Measurements from ENCODE around the gene DLGAP1.

The DLGAP1 gene

GRCh38 chr18:4017480-4017879 lies 437.6 kb downstream of the DLGAP1 start:
- Mint-ChIP-seq H3K9me3 (no peaks in the 10 kb centered on the region), H3K4me1 (no peaks in the 10 kb centered on the region), H3K36me3 (no peaks in the 10 kb centered on the region), H3K4me3 (no peak overlapping the region), H3K27me3 (peaks cover 2% of the 10 kb centered on the region), H3K27ac (no peak overlapping the region)

GRCh38 chr18:4016391-4017049 lies 438.6 kb downstream of the DLGAP1 start:
- H3K4me1 Mint-ChIP-seq: no peaks in the 10 kb centered on the region
- no peak overlapping the region for H3K4me3 Mint-ChIP-seq
- no peak overlapping the region for H3K27ac Mint-ChIP-seq
- H3K36me3 Mint-ChIP-seq: no peaks in the 10 kb centered on the region
- no peaks in the 10 kb centered on the region for H3K9me3 Mint-ChIP-seq
- peaks cover 2% of the 10 kb centered on the region for H3K27me3 Mint-ChIP-seq

GRCh38 chr18:4007846-4008245 lies 447.3 kb downstream of the DLGAP1 start:
- peaks cover 4% of the 10 kb centered on the region for H3K4me1 Mint-ChIP-seq
- no peak overlapping the region for H3K4me3 Mint-ChIP-seq
- no peak overlapping the region for H3K27ac Mint-ChIP-seq
- H3K27me3 Mint-ChIP-seq: peaks cover 16% of the 10 kb centered on the region
- H3K36me3 Mint-ChIP-seq: no peaks in the 10 kb centered on the region
- H3K9me3 Mint-ChIP-seq: no peaks in the 10 kb centered on the region

- no peaks in the 10 kb centered on the region for H3K9me3 Mint-ChIP-seq
- H3K27me3 Mint-ChIP-seq: peaks cover 23% of the 10 kb centered on the region
- H3K4me1 Mint-ChIP-seq: peaks cover 4% of the 10 kb centered on the region
- H3K36me3 Mint-ChIP-seq: no peaks in the 10 kb centered on the region
- no peak overlapping the region for H3K4me3 Mint-ChIP-seq
- no peak overlapping the region for H3K27ac Mint-ChIP-seq
Observed at GRCh38 chr18:4004183-4004829, 450.8 kb downstream of the DLGAP1 start.

- H3K9me3 Mint-ChIP-seq: no peaks in the 10 kb centered on the region
- no peaks in the 10 kb centered on the region for H3K36me3 Mint-ChIP-seq
- no peak overlapping the region for H3K4me3 Mint-ChIP-seq
- H3K4me1 Mint-ChIP-seq: no peaks in the 10 kb centered on the region
- peaks cover 12% of the 10 kb centered on the region for H3K27me3 Mint-ChIP-seq
- H3K27ac Mint-ChIP-seq: no peak overlapping the region
Observed at GRCh38 chr18:3998698-3999333, 456.3 kb downstream of the DLGAP1 start.

GRCh38 chr18:3995476-3996102 lies 459.5 kb downstream of the DLGAP1 start:
- Mint-ChIP-seq H3K9me3 (no peaks in the 10 kb centered on the region), H3K27ac (no peak overlapping the region), H3K36me3 (no peaks in the 10 kb centered on the region), H3K4me3 (no peak overlapping the region), H3K4me1 (no peaks in the 10 kb centered on the region), H3K27me3 (peaks cover 5% of the 10 kb centered on the region)

GRCh38 chr18:3993941-3994687 lies 461.0 kb downstream of the DLGAP1 start:
- H3K36me3 Mint-ChIP-seq: no peaks in the 10 kb centered on the region

GRCh38 chr18:3985664-3986063 lies 469.4 kb downstream of the DLGAP1 start:
- Mint-ChIP-seq H3K27me3 (no peaks in the 10 kb centered on the region), H3K27ac (no peak overlapping the region), H3K4me1 (peaks cover 23% of the 10 kb centered on the region), H3K36me3 (peaks cover 1% of the 10 kb centered on the region), H3K4me3 (no peak overlapping the region), H3K9me3 (no peaks in the 10 kb centered on the region)

More at GRCh38 chr18:3993941-3994687, 461.0 kb downstream of the DLGAP1 start:
- Mint-ChIP-seq H3K27ac (no peak overlapping the region), H3K4me3 (no peak overlapping the region), H3K9me3 (no peaks in the 10 kb centered on the region), H3K4me1 (no peaks in the 10 kb centered on the region), H3K27me3 (peaks cover 2% of the 10 kb centered on the region)

- peak overlapping the region; percentile 23 for H3K4me3 Mint-ChIP-seq
- no peaks in the 10 kb centered on the region for H3K9me3 Mint-ChIP-seq
- H3K4me1 Mint-ChIP-seq: peaks cover 23% of the 10 kb centered on the region
- no peaks in the 10 kb centered on the region for H3K27me3 Mint-ChIP-seq
- no peak overlapping the region for H3K27ac Mint-ChIP-seq
- H3K36me3 Mint-ChIP-seq: peaks cover 1% of the 10 kb centered on the region
Observed at GRCh38 chr18:3985020-3985419, 470.1 kb downstream of the DLGAP1 start.

GRCh38 chr18:3984163-3984757 lies 470.8 kb downstream of the DLGAP1 start:
- H3K4me3 Mint-ChIP-seq: no peak overlapping the region
- peaks cover 2% of the 10 kb centered on the region for H3K36me3 Mint-ChIP-seq
- H3K4me1 Mint-ChIP-seq: peaks cover 23% of the 10 kb centered on the region
- no peaks in the 10 kb centered on the region for H3K27me3 Mint-ChIP-seq
- peaks cover 3% of the 10 kb centered on the region for H3K9me3 Mint-ChIP-seq
- no peak overlapping the region for H3K27ac Mint-ChIP-seq

GRCh38 chr18:3983351-3983969 lies 471.6 kb downstream of the DLGAP1 start:
- peaks cover 5% of the 10 kb centered on the region for H3K36me3 Mint-ChIP-seq
- no peak overlapping the region for H3K4me3 Mint-ChIP-seq
- H3K4me1 Mint-ChIP-seq: peaks cover 23% of the 10 kb centered on the region
- H3K9me3 Mint-ChIP-seq: peaks cover 6% of the 10 kb centered on the region
- H3K27ac Mint-ChIP-seq: no peak overlapping the region
- H3K27me3 Mint-ChIP-seq: peaks cover 2% of the 10 kb centered on the region

GRCh38 chr18:3982541-3982940 lies 472.6 kb downstream of the DLGAP1 start:
- no peak overlapping the region for H3K27ac Mint-ChIP-seq

GRCh38 chr18:3979024-3979423 lies 476.1 kb downstream of the DLGAP1 start:
- Mint-ChIP-seq H3K4me3 (no peak overlapping the region), H3K4me1 (peaks cover 3% of the 10 kb centered on the region), H3K27ac (no peak overlapping the region), H3K36me3 (peaks cover 4% of the 10 kb centered on the region), H3K9me3 (peaks cover 6% of the 10 kb centered on the region), H3K27me3 (peaks cover 2% of the 10 kb centered on the region)

More at GRCh38 chr18:3982541-3982940, 472.6 kb downstream of the DLGAP1 start:
- Mint-ChIP-seq H3K27me3 (peaks cover 2% of the 10 kb centered on the region), H3K4me3 (no peak overlapping the region), H3K9me3 (peaks cover 6% of the 10 kb centered on the region), H3K36me3 (peaks cover 5% of the 10 kb centered on the region), H3K4me1 (peaks cover 23% of the 10 kb centered on the region)

- no peaks in the 10 kb centered on the region for H3K9me3 Mint-ChIP-seq
- H3K27ac Mint-ChIP-seq: no peak overlapping the region
- no peak overlapping the region for H3K4me3 Mint-ChIP-seq
- H3K27me3 Mint-ChIP-seq: no peaks in the 10 kb centered on the region
- no peaks in the 10 kb centered on the region for H3K4me1 Mint-ChIP-seq
- H3K36me3 Mint-ChIP-seq: no peaks in the 10 kb centered on the region
Observed at GRCh38 chr18:3973191-3973850, 481.8 kb downstream of the DLGAP1 start.

All from activated naive CD4-positive, alpha-beta T cell treated with anti-CD3 and anti-CD28 coated beads, Interleukin-2, amount 50 U/mL, for 24 hours (primary cell).